DOHH2 (cell line): ENCODE measurements around the gene YTHDF1.
"Not testable (repeated sequence)": the region's sequence is repeated elsewhere in the genome, so short reads cannot be mapped to it uniquely, and the experiment has no call there.

Source experiments
- H3F3A ChIP-seq: fragments of 200-600 bp; sonication (generic), shearing (Covaris generic); 2 replicates; pipeline ENCODE4 v1.6.0; 2016; ENCODE audit warnings: antibody characterized with exemption, mild to moderate bottlenecking; ENCODE audit not compliant: control insufficient read depth, insufficient read depth
- H3K27ac ChIP-seq: fragments of 200-600 bp; sonication (generic); 2 replicates; pipeline ENCODE4 v1.5.1; 2014; ENCODE audit warnings: low read depth, mild to moderate bottlenecking, low read length, moderate library complexity
- H3K27me3 ChIP-seq: fragments of 200-600 bp; sonication (generic); 2 replicates; pipeline ENCODE4 v1.6.1; 2014; ENCODE audit warnings: mild to moderate bottlenecking, low read length, mixed read lengths; ENCODE audit not compliant: control insufficient read depth
- H3K36me3 ChIP-seq: fragments of 200-600 bp; sonication (generic); 2 replicates; pipeline ENCODE4 v1.6.1; 2014; ENCODE audit warnings: mild to moderate bottlenecking, low read length, moderate library complexity, mixed read lengths; ENCODE audit not compliant: control insufficient read depth
- H3K4me1 ChIP-seq: fragments of 200-600 bp; sonication (generic); 2 replicates; pipeline ENCODE4 v1.6.1; 2014; ENCODE audit warnings: mild to moderate bottlenecking, low read length, mixed read lengths; ENCODE audit not compliant: control insufficient read depth
- H3K4me2 ChIP-seq: fragments of 200-600 bp; sonication (generic); 2 replicates; pipeline ENCODE4 v1.6.0; 2014; ENCODE audit warnings: mild to moderate bottlenecking, low read length, moderate library complexity
- H3K4me3 ChIP-seq: fragments of 200-600 bp; sonication (generic); 2 replicates; pipeline ENCODE4 v1.5.1; 2014; ENCODE audit warnings: mild to moderate bottlenecking, low read length, mixed read lengths
- H3K79me2 ChIP-seq: fragments of 200-600 bp; sonication (generic); 2 replicates; pipeline ENCODE4 v1.6.1; 2014; ENCODE audit warnings: mild to moderate bottlenecking, low read length, mixed read lengths; ENCODE audit not compliant: control insufficient read depth
- H3K9me2 ChIP-seq: fragments of 200-600 bp; sonication (generic); replicated peaks from 2 replicates; pipeline ENCODE4 v1.6.1; 2014; ENCODE audit warnings: mild to moderate bottlenecking, low read length, mixed read lengths; ENCODE audit not compliant: control insufficient read depth
- H3K9me3 ChIP-seq: fragments of 200-600 bp; sonication (generic); 2 replicates; pipeline ENCODE4 v1.6.1; 2014; ENCODE audit warnings: antibody characterized with exemption, low read length, mixed read lengths; ENCODE audit not compliant: control insufficient read depth, insufficient read depth
- H4K20me1 ChIP-seq: fragments of 200-600 bp; sonication (generic); 2 replicates; pipeline ENCODE4 v1.6.0; 2014; ENCODE audit warnings: low read depth, mild to moderate bottlenecking, antibody characterized with exemption, low read length, moderate library complexity; ENCODE audit not compliant: control insufficient read depth, insufficient read depth
- EZH2phosphoT487 ChIP-seq: fragments of 200-600 bp; sonication (generic); IDR thresholded peaks from 2 replicates; pipeline ENCODE4 v1.6.1; 2017; ENCODE audit warnings: borderline replicate concordance, mild to moderate bottlenecking, antibody characterized with exemption, low read length, moderate library complexity, mixed read lengths
- TF ChIP-seq, protein P1 (sequence below): fragments of 200-600 bp; sonication (generic); IDR thresholded peaks from one replicate; pipeline ENCODE4 v1.5.1; 2014; ENCODE audit warnings: antibody characterized with exemption, mild to moderate bottlenecking, low read depth, low read length; ENCODE audit not compliant: poor library complexity, severe bottlenecking

YTHDF1 gene

DNA sequence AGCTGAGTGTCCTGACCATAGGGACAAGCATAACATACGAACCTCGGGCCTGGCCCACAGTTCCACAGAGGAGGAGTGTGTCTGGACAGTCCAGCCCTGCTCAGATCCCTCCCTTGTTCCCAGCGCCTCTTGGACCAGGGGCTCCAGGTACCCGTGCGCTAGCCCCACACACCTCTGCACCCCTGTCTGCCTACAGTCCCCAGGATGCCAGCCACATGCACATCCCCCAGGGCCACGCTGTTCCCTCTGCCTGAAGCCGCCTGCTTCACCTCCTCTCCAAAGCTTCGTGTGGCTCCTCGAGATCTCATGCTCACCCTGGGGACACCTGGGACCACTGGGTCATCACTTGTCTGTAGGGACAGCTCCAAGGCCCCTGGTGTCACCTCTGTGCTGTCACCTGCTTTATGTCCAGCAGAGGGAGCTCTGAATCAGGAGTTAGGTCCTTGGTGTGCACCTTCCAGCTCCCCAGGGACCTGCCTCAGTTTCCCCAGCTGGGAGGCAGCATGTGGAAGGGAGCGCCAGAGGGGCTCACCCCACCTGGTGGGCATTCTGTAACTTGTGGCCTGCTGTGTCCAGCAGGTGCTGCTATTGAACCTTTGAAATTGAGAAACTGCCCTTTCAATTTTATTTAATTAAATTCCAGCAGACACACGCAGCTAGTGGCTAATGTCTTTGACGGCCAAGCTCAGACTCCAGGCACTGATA, 7.3 kb upstream of the YTHDF1 start:
- no peaks in the 10 kb centered on the region for H3K9me2 ChIP-seq
- no peaks in the 10 kb centered on the region for H3K27me3 ChIP-seq
- H3K4me1 ChIP-seq, result no peaks in the 10 kb centered on the region
- H3F3A ChIP-seq, result no peaks in the 10 kb centered on the region
- H3K4me2 ChIP-seq, result no peak overlapping the region
- H3K9me3 ChIP-seq, result no peaks in the 10 kb centered on the region
- H3K36me3 ChIP-seq, result no peaks in the 10 kb centered on the region
- no peaks in the 10 kb centered on the region for H4K20me1 ChIP-seq
- no peak overlapping the region for H3K4me3 ChIP-seq
- TF ChIP-seq, protein P1, sequence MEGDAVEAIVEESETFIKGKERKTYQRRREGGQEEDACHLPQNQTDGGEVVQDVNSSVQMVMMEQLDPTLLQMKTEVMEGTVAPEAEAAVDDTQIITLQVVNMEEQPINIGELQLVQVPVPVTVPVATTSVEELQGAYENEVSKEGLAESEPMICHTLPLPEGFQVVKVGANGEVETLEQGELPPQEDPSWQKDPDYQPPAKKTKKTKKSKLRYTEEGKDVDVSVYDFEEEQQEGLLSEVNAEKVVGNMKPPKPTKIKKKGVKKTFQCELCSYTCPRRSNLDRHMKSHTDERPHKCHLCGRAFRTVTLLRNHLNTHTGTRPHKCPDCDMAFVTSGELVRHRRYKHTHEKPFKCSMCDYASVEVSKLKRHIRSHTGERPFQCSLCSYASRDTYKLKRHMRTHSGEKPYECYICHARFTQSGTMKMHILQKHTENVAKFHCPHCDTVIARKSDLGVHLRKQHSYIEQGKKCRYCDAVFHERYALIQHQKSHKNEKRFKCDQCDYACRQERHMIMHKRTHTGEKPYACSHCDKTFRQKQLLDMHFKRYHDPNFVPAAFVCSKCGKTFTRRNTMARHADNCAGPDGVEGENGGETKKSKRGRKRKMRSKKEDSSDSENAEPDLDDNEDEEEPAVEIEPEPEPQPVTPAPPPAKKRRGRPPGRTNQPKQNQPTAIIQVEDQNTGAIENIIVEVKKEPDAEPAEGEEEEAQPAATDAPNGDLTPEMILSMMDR, result peak; percentile 95
- TF ChIP-seq EZH2phosphoT487, result no peak
- H3K27ac ChIP-seq, result no peak overlapping the region
- H3K79me2 ChIP-seq, result no peaks in the 10 kb centered on the region

DNA sequence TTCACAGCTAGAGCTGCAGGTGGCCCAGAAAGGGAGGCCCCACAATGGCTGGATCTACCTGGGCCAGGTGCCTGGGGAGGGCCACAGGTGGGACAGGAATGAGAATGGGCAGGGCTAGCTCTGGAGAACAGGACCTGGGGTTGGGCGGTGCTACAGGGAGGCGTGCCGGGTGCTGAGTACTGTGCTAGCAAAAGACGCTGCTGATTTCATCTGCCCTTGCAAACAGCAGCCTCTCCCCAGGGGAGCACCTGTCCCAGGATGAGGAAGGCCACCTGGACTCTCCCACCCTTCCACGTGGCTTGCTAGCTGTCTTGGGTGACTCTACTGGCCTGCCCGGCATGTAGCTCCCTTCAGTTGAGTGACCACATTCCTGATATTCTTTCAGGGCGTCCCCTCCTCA, 6.6 kb upstream of the YTHDF1 start:
- Histone ChIP-seq H3K4me2 (no peak overlapping the region), H3K9me2 (no peaks in the 10 kb centered on the region), H3K9me3 (no peaks in the 10 kb centered on the region), H3K4me3 (no peak overlapping the region), H3K27ac (no peak overlapping the region), H3K27me3 (no peaks in the 10 kb centered on the region), H3K4me1 (no peaks in the 10 kb centered on the region), H3F3A (no peaks in the 10 kb centered on the region), H3K79me2 (no peaks in the 10 kb centered on the region), H3K36me3 (no peaks in the 10 kb centered on the region), H4K20me1 (no peaks in the 10 kb centered on the region)
- TF ChIP-seq, protein P1, result no peak
- no peak for TF ChIP-seq EZH2phosphoT487

DNA sequence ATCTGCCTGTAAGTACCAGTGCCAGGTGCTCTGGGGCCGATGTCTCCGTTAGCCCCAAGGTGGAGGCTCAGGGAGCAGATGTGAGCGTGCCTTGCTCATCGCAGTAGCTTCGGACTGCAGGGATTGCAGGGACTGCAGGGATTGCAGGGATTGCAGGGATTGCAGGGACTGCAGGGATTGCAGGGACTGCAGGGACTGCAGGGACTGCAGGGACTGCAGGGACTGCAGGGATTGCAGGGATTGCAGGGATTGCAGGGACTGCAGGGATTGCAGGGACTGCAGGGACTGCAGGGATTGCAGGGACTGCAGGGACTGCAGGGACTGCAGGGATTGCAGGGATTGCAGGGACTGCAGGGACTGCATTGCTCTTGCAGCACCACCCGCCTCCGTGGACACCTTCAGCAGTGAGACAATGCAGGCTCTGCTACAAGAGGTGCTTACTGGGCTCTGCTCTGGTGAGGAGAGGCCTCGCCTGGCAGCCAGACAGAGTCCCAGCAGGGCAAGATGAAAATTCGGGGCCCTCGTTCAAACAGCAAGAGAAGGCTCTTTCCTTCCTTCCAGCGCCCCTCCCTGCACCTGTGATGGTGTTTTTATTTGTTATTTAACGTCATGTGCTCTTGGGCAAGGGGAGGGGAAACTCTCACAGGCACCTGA, 5.6 kb upstream of the YTHDF1 start:
- not testable (repeated sequence) for H3K79me2 ChIP-seq, H3K9me2 ChIP-seq, H4K20me1 ChIP-seq, H3F3A ChIP-seq, H3K4me1 ChIP-seq, H3K4me2 ChIP-seq, H3K9me3 ChIP-seq, H3K4me3 ChIP-seq, H3K36me3 ChIP-seq, H3K27me3 ChIP-seq, H3K27ac ChIP-seq

DNA sequence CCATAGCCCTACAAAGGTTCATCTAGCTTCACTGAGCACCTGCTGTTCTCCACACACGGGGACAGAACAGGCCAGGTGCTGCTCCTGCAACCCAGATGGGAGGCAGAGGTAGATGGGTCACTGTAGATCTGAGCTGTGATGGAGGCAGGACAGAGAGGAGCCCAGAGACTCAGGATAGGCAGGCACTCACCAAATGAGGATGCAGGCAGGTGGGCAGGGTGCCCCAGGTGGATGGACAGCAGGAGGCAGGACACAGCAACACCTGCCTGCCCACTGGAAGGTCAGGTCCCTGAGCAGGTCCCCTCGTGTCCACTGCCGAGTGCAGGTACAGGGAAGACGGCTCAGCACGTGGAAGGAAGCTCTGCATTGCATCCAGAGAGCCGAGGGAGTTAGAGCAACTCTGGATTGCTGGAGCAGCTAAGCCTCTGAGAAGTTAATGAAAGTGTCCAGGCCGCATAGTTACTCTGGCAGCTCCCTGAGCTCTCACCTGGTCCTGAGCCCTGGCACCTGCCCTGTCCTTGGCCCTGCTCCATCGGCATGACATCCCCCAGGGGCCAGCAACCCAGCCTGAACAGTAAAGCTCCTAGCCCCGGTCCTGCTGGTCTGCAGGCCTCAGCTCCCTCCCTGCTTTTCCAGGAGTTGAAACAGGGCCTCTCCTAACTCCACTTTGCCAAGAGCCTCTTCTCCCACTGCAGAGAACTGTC, 4.9 kb upstream of the YTHDF1 start:
- Histone ChIP-seq H3K27me3 (no peaks in the 10 kb centered on the region), H3K4me2 (no peak overlapping the region), H3K79me2 (peaks cover 2% of the 10 kb centered on the region; the same call in 1 of the 2 replicates), H3K4me3 (no peak overlapping the region), H3K36me3 (no peaks in the 10 kb centered on the region), H3K27ac (no peak overlapping the region), H3K9me3 (no peaks in the 10 kb centered on the region), H3K9me2 (no peaks in the 10 kb centered on the region), H3K4me1 (peaks cover 9% of the 10 kb centered on the region), H3F3A (no peaks in the 10 kb centered on the region), H4K20me1 (no peaks in the 10 kb centered on the region)
- TF ChIP-seq, protein P1, result no peak
- no peak for TF ChIP-seq EZH2phosphoT487
